ENCODE data around the gene FBXO22.
"Not testable (repeated sequence)": the region's sequence is repeated elsewhere in the genome, so short reads cannot be mapped to it uniquely, and the experiment has no call there.

FBXO22 gene

GRCh38 chr15:75866916-75867315 is 36.8 kb upstream of the FBXO22 start:
- DNase-seq: no peak
- no peak overlapping the region for H3K27ac ChIP-seq
- H3K4me3 ChIP-seq (ENCODE audit: low read depth, low read length): no peak overlapping the region
- H3K36me3 ChIP-seq (replicated peaks): peaks cover 5% of the 10 kb centered on the region
- H3K27me3 ChIP-seq (replicated peaks): no peaks in the 10 kb centered on the region
- no peak for TF ChIP-seq CTCF (IDR thresholded peaks at IDR 0.05; ENCODE audit: low read depth, low read length, missing control alignments)
- in situ Hi-C loops (cut with HindIII; ENCODE audit: low pct_ligation_motif_present, low sequenced_read_pairs): no loop called here

- H3K4me3 ChIP-seq (ENCODE audit: low read depth, low read length): no peak overlapping the region
- in situ Hi-C loops (cut with HindIII; ENCODE audit: low pct_ligation_motif_present, low sequenced_read_pairs): no loop called here
- no peak overlapping the region for H3K27ac ChIP-seq
- H3K36me3 ChIP-seq (replicated peaks): peaks cover 5% of the 10 kb centered on the region
- H3K27me3 ChIP-seq (replicated peaks): no peaks in the 10 kb centered on the region
- TF ChIP-seq CTCF (IDR thresholded peaks at IDR 0.05; ENCODE audit: low read depth, low read length, missing control alignments): no peak
- DNase-seq: no peak
Measured at GRCh38 chr15:75867449-75867848, 36.2 kb upstream of the FBXO22 start.

GRCh38 chr15:75868019-75868418 is 35.7 kb upstream of the FBXO22 start:
- Histone ChIP-seq H3K4me3 (ENCODE audit: low read depth, low read length) (no peak overlapping the region), H3K27me3 (replicated peaks) (no peaks in the 10 kb centered on the region), H3K27ac (no peak overlapping the region), H3K36me3 (replicated peaks) (peaks cover 5% of the 10 kb centered on the region)
- TF ChIP-seq CTCF (IDR thresholded peaks at IDR 0.05; ENCODE audit: low read depth, low read length, missing control alignments): no peak
- in situ Hi-C loops (cut with HindIII; ENCODE audit: low pct_ligation_motif_present, low sequenced_read_pairs): no loop called here
- no peak for DNase-seq

GRCh38 chr15:75869446-75869845 is 34.2 kb upstream of the FBXO22 start:
- Histone ChIP-seq H3K36me3 (replicated peaks) (peaks cover 15% of the 10 kb centered on the region), H3K27ac (no peak overlapping the region), H3K4me3 (ENCODE audit: low read depth, low read length) (no peak overlapping the region), H3K27me3 (replicated peaks) (no peaks in the 10 kb centered on the region)
- in situ Hi-C loops (cut with HindIII; ENCODE audit: low pct_ligation_motif_present, low sequenced_read_pairs): no loop called here
- no peak for TF ChIP-seq CTCF (IDR thresholded peaks at IDR 0.05; ENCODE audit: low read depth, low read length, missing control alignments)
- DNase-seq: no peak

GRCh38 chr15:75871589-75871988 is 32.1 kb upstream of the FBXO22 start:
- H3K27ac ChIP-seq; DNase-seq; H3K27me3 ChIP-seq (replicated peaks); in situ Hi-C loops (cut with HindIII; ENCODE audit: low pct_ligation_motif_present, low sequenced_read_pairs); H3K4me3 ChIP-seq (ENCODE audit: low read depth, low read length): not testable (repeated sequence)
- peaks cover 18% of the 10 kb centered on the region for H3K36me3 ChIP-seq (replicated peaks)

GRCh38 chr15:75872403-75872990 is 31.2 kb upstream of the FBXO22 start:
- no peak for TF ChIP-seq CTCF (IDR thresholded peaks at IDR 0.05; ENCODE audit: low read depth, low read length, missing control alignments)
- no peaks in the 10 kb centered on the region for H3K27me3 ChIP-seq (replicated peaks)
- H3K36me3 ChIP-seq (replicated peaks): peaks cover 18% of the 10 kb centered on the region
- DNase-seq: no peak
- in situ Hi-C loops (cut with HindIII; ENCODE audit: low pct_ligation_motif_present, low sequenced_read_pairs): no loop called here
- H3K4me3 ChIP-seq (ENCODE audit: low read depth, low read length): no peak overlapping the region
- no peak overlapping the region for H3K27ac ChIP-seq

All from brain microvascular endothelial cell (primary cell).